RWPE2 (cell line): ENCODE measurements around the gene EML5.
A peak's percentile ranks its signal among the peaks of the same experiment; 100 is the strongest.

Source experiments
- ATAC-seq: fragments of 200-7000 bp; cut with Tn5 transposase; 3 replicates; pipeline ENCODE4 v1.9.1; 2021; ENCODE audit warnings: low read depth
- DNase-seq: peaks from one replicate; pipeline ENCODE4 v3.0.0-alpha.2; 2020; ENCODE audit warnings: low spot score
- H3K27ac ChIP-seq: fragments of 450-650 bp; 2 replicates; pipeline ENCODE4 v1.5.1; 2017; ENCODE audit warnings: mild to moderate bottlenecking; ENCODE audit not compliant: poor library complexity, severe bottlenecking
- H3K27me3 ChIP-seq: fragments of 250-450 bp; sonication (Bioruptor Pico); 2 replicates; pipeline ENCODE4 v1.5.1; 2021; ENCODE audit warnings: mild to moderate bottlenecking, moderate library complexity; ENCODE audit not compliant: insufficient read depth, poor library complexity, severe bottlenecking
- H3K36me3 ChIP-seq: fragments of 250-450 bp; sonication (Bioruptor Pico); 2 replicates; pipeline ENCODE4 v1.5.1; 2020; ENCODE audit warnings: low read depth, mild to moderate bottlenecking, moderate library complexity
- H3K4me1 ChIP-seq: fragments of 250-450 bp; sonication (Bioruptor Pico); 2 replicates; pipeline ENCODE4 v1.5.1; 2021; ENCODE audit warnings: mild to moderate bottlenecking, moderate library complexity; ENCODE audit not compliant: insufficient read depth, poor library complexity, severe bottlenecking
- H3K4me3 ChIP-seq: fragments of 250-450 bp; sonication (Bioruptor Pico); 2 replicates; pipeline ENCODE4 v1.5.1; 2021; ENCODE audit warnings: mild to moderate bottlenecking, moderate library complexity; ENCODE audit not compliant: severe bottlenecking
- H3K9me3 ChIP-seq: fragments of 250-450 bp; sonication (Bioruptor Pico); 2 replicates; pipeline ENCODE4 v1.5.1; 2021; ENCODE audit warnings: mild to moderate bottlenecking, moderate library complexity; ENCODE audit not compliant: severe bottlenecking
- CTCF ChIP-seq: fragments of 450-650 bp; IDR thresholded peaks from one replicate; pipeline ENCODE4 v1.5.1; 2017; ENCODE audit warnings: mild to moderate bottlenecking, moderate library complexity; ENCODE audit not compliant: poor library complexity, severe bottlenecking

EML5 gene

GRCh38 chr14:88613552-88614010 lies 179.2 kb downstream of the EML5 start:
- peaks cover 50% of the 10 kb centered on the region for H3K36me3 ChIP-seq
- DNase-seq (no peak), ATAC-seq (peak; percentile 74)
- TF ChIP-seq CTCF = no peak
- H3K27me3 ChIP-seq = no peaks in the 10 kb centered on the region
- no peak overlapping the region for H3K4me3 ChIP-seq
- no peaks in the 10 kb centered on the region for H3K9me3 ChIP-seq
- peak overlapping the region; percentile 88 for H3K27ac ChIP-seq
- peaks cover 57% of the 10 kb centered on the region for H3K4me1 ChIP-seq

DNA sequence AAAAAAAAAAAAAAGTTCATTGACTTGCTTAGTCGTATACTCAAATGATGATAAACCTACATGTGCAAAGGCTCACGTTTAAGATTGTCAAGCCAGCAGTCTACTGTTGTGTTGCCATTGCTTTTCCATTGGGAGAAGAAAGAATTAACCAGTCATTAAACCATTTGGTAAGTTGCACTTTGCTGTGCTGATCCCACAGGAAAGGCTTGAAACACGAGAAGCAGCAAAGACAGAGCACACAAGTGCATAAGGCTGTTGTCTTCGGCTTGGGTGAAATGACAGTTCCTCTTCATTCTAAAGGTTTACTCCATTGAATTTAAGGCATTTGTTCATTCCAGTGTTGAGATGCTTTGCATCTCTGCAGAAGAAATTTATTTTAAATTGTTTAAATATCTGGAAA lies 179.8 kb downstream of the EML5 start:
- H3K9me3 ChIP-seq = no peaks in the 10 kb centered on the region
- peaks cover 57% of the 10 kb centered on the region for H3K4me1 ChIP-seq
- no peak for TF ChIP-seq CTCF
- peaks cover 55% of the 10 kb centered on the region for H3K36me3 ChIP-seq
- peak overlapping the region; percentile 88 for H3K27ac ChIP-seq
- no peaks in the 10 kb centered on the region for H3K27me3 ChIP-seq
- H3K4me3 ChIP-seq = no peak overlapping the region
- DNase-seq (no peak), ATAC-seq (peak; percentile 8; the same call in 1 of the 3 replicates)

DNA sequence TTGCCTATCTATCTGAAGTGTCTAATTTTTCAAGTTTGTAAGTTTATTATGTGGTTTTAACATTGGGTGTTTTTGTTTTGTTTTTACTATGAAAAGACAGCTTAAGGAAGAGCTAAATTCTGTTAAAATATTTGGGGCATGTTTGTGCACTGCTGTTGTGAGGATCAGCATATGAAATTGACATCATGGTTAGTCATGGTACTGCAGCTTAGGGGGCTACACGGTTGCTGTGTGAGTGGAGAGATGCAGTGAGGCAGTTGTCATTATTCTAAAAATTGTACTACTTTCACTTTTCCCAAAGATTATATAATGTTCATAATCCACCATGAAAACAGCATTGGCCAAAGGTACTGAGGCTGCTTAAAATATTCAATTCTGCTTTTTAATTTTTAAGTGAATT lies 180.9 kb downstream of the EML5 start:
- DNase-seq (no peak), ATAC-seq (no peak)
- peaks cover 58% of the 10 kb centered on the region for H3K36me3 ChIP-seq
- no peak for TF ChIP-seq CTCF
- peak overlapping the region; percentile 88 for H3K27ac ChIP-seq
- H3K4me3 ChIP-seq = no peak overlapping the region
- H3K4me1 ChIP-seq = peaks cover 53% of the 10 kb centered on the region
- H3K9me3 ChIP-seq = no peaks in the 10 kb centered on the region
- no peaks in the 10 kb centered on the region for H3K27me3 ChIP-seq

GRCh38 chr14:88607829-88608228 lies 184.9 kb downstream of the EML5 start:
- H3K4me3 ChIP-seq = no peak overlapping the region
- no peak overlapping the region for H3K27ac ChIP-seq
- H3K9me3 ChIP-seq = no peaks in the 10 kb centered on the region
- DNase-seq (no peak), ATAC-seq (no peak)
- peaks cover 87% of the 10 kb centered on the region for H3K36me3 ChIP-seq
- H3K27me3 ChIP-seq = no peaks in the 10 kb centered on the region
- H3K4me1 ChIP-seq = peaks cover 16% of the 10 kb centered on the region
- TF ChIP-seq CTCF = no peak

DNA sequence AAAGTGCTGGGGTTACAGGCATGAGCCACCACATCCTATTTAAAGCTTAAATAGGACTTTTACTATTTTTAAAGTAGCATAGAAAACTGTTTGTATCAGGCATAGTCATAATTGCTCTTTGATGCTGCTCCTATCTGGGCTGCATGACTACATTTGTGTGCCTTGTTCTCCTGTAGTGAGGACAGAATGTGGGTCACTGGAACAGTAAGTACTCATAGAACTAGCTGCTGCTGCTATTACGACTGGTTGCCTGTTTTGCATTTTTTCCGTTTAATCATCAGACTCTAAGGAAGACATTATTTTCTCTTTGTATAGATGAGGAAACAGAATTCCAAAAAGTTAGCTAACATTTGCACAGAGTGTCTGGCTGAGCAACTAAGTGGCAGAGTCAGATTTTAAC lies 187.2 kb downstream of the EML5 start:
- no peaks in the 10 kb centered on the region for H3K27me3 ChIP-seq
- H3K27ac ChIP-seq = no peak overlapping the region
- DNase-seq = no peak
- ATAC-seq = no peak
- no peaks in the 10 kb centered on the region for H3K9me3 ChIP-seq
- TF ChIP-seq CTCF = no peak
- no peaks in the 10 kb centered on the region for H3K4me1 ChIP-seq
- H3K36me3 ChIP-seq = peaks cover 88% of the 10 kb centered on the region
- H3K4me3 ChIP-seq = no peak overlapping the region
